Glomerular endothelial cell (primary cell): ENCODE data around the gene SNX8. TPM values are rescaled to one million over a fixed set of nuclear protein-coding genes. Genes with fewer than 3 reads are reported as not detected.
"Not testable (repeated sequence)": the region's sequence is repeated elsewhere in the genome, so short reads cannot be mapped to it uniquely, and the experiment has no call there.

Experiments
- DNase-seq: peaks from one replicate; pipeline ENCODE4 v3.0.0-alpha.2; 2011; ENCODE audit warnings: low read depth, low spot score; ENCODE audit errors: extremely low read depth
- total RNA-seq: library from RNA; depleted of rRNA; stranded (reverse); fragments of >200 nt; gene quantifications from 2 replicates; pipeline ENCODE4 v1.2.3, GENCODE V29; 2015

SNX8 gene
- total RNA-seq, 1 donor from 2014 or later: 37.5 TPM

GRCh38 chr7:2331707-2332106 lies 17.5 kb upstream of the SNX8 start:
- DNase-seq: no peak

GRCh38 chr7:2330493-2330892 lies 16.3 kb upstream of the SNX8 start:
- DNase-seq: no peak

- no peak for DNase-seq
Measured at GRCh38 chr7:2326951-2327350, 12.7 kb upstream of the SNX8 start.

- no peak for DNase-seq
Measured at GRCh38 chr7:2325162-2325561, 10.9 kb upstream of the SNX8 start.

GRCh38 chr7:2321020-2321419 lies 6.8 kb upstream of the SNX8 start:
- no peak for DNase-seq

- DNase-seq: no peak
Measured at GRCh38 chr7:2317556-2318293, 3.5 kb upstream of the SNX8 start.

- DNase-seq: no peak
Measured at GRCh38 chr7:2316578-2316977, 2.3 kb upstream of the SNX8 start.

GRCh38 chr7:2315787-2316186 lies 1.5 kb upstream of the SNX8 start:
- DNase-seq: no peak

GRCh38 chr7:2314956-2315530 lies 802 bp upstream of the SNX8 start:
- DNase-seq: not testable (repeated sequence)

GRCh38 chr7:2313450-2314208 lies 612 bp downstream of the SNX8 start:
- no peak for DNase-seq

- no peak for DNase-seq
Measured at GRCh38 chr7:2312267-2312929, 1.8 kb downstream of the SNX8 start.

GRCh38 chr7:2309889-2310331 lies 4.3 kb downstream of the SNX8 start:
- DNase-seq: no peak

- DNase-seq: no peak
Measured at GRCh38 chr7:2307690-2308107, 6.5 kb downstream of the SNX8 start.

- DNase-seq: no peak
Measured at GRCh38 chr7:2306688-2307087, 7.6 kb downstream of the SNX8 start.

- not testable (repeated sequence) for DNase-seq
Measured at GRCh38 chr7:2305258-2305657, 9.0 kb downstream of the SNX8 start.

GRCh38 chr7:2303520-2303919 lies 10.7 kb downstream of the SNX8 start:
- not testable (repeated sequence) for DNase-seq

GRCh38 chr7:2302743-2303397 lies 11.4 kb downstream of the SNX8 start:
- not testable (repeated sequence) for DNase-seq

GRCh38 chr7:2301511-2301863 lies 12.8 kb downstream of the SNX8 start:
- DNase-seq: no peak

- DNase-seq: no peak
Measured at GRCh38 chr7:2299870-2300512, 14.2 kb downstream of the SNX8 start.

GRCh38 chr7:2299131-2299829 lies 15.0 kb downstream of the SNX8 start:
- no peak for DNase-seq
